Skin of body (tissue), 2 donors: ENCODE results near the gene YIPF4. TPM values are rescaled to one million over a fixed set of nuclear protein-coding genes. Genes with fewer than 3 reads are reported as not detected.
"Not testable (repeated sequence)": the region's sequence is repeated elsewhere in the genome, so short reads cannot be mapped to it uniquely, and the experiment has no call there.

Experiments used
- DNase-seq: peaks from one replicate; lab custom pipeline; 2025; lab: John Stamatoyannopoulos, UW
- total RNA-seq: library from RNA; depleted of rRNA; stranded (reverse); fragments of >200 nt; gene quantifications from one replicate; pipeline ENCODE4 v1.2.3, GENCODE V29; 2014

Gene YIPF4
- total RNA-seq, 1 donor from 2014 or later = 22.1 TPM

- DNase-seq = not testable (repeated sequence)
Measured at GRCh38 chr2:32365679-32366078, 88.0 kb downstream of the YIPF4 start.

Other genes starting within 250 kb of the YIPF4 start
- 41.9 TPM for gene DPY30, start 238.1 kb upstream of the YIPF4 start, total RNA-seq
- gene SPAST, start 214.3 kb upstream of the YIPF4 start, total RNA-seq = 27.6 TPM
- gene SLC30A6, start 112.0 kb upstream of the YIPF4 start, total RNA-seq = 22.7 TPM
- gene NLRC4, start 13.0 kb upstream of the YIPF4 start, total RNA-seq = 2.3 TPM
- 191 TPM for gene BIRC6, start 79.1 kb downstream of the YIPF4 start, total RNA-seq